Cardiac muscle cell (in vitro differentiated cells and primary cell): ENCODE data around the gene KIRREL3. TPM values are rescaled to one million over a fixed set of nuclear protein-coding genes. Genes with fewer than 3 reads are reported as not detected.

Experiments
- DNase-seq, 2 donors: peaks; one replicate each; pipeline versions ENCODE4 v3.0.0 to v3.0.0-alpha.2; 2010 to 2017; ENCODE audit warnings: low read depth in 1 of 2, low spot score in 1 of 2
- H3K27ac ChIP-seq: fragments of 200-600 bp; sonication (generic); 2 replicates; pipeline ENCODE4 v1.5.1; 2016
- H3K27me3 ChIP-seq: fragments of 200-600 bp; sonication (generic); 2 replicates; pipeline ENCODE4 v1.6.0; 2016; ENCODE audit warnings: control low read depth
- H3K36me3 ChIP-seq: fragments of 200-600 bp; sonication (generic); 2 replicates; pipeline ENCODE4 v1.5.1; 2016; ENCODE audit warnings: control low read depth
- H3K4me1 ChIP-seq: fragments of 200-600 bp; sonication (generic); 2 replicates; pipeline ENCODE4 v1.8.1; 2017; ENCODE audit warnings: low read depth, mild to moderate bottlenecking, mixed run types
- H3K4me3 ChIP-seq: fragments of 200-600 bp; sonication (generic); 2 replicates; pipeline ENCODE4 v1.5.1; 2016; ENCODE audit warnings: mild to moderate bottlenecking
- H3K9me3 ChIP-seq: fragments of 200-600 bp; sonication (generic); 2 replicates; pipeline ENCODE4 v1.5.1; 2017; ENCODE audit warnings: low read depth, mild to moderate bottlenecking, control low read depth
- polyA plus RNA-seq: library from polyadenylated mRNA; unstranded; fragments of >200 nt; fragmentation: Nextera tagmentation; extraction: Ambion mirVana; gene quantifications from 2 replicates; pipeline ENCODE4 v1.2.1, GENCODE V29; 2016
- total RNA-seq: library from RNA; depleted of rRNA; stranded (reverse); fragments of >200 nt; gene quantifications from 2 replicates; pipeline ENCODE4 v1.2.3, GENCODE V29; 2016
- TF ChIP-seq, protein P1 (sequence below): IDR thresholded peaks from 2 replicates; pipeline ENCODE4 v1.5.1; 2012; ENCODE audit warnings: low read depth, mild to moderate bottlenecking, low read length

Gene KIRREL3
- total and polyA plus RNA-seq, 2 experiments from 2014 or later, result 0.12 to 0.89 TPM

DNA sequence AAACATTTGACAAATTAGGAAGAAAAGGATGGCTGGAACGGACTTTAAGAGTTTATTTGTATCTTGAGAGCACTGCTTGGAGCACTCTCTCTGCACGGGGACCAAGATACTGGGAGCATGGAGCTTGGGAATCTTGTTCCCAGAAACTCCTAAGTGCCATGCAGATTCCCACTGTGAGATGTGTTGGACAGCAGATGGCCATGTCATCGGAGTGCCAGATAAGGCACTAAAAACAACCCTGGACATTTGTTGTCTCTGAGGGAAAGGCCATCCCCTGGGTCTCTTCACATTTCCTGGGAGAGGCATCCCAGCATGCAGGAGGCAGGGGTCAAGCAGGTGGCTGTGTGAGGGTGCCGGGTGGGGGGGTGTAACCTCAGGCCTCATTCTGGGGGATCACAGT is 2.9 kb downstream of the KIRREL3 start:
- Histone ChIP-seq H3K4me3 (no peak overlapping the region), H3K4me1 (peaks cover 4% of the 10 kb centered on the region), H3K9me3 (no peaks in the 10 kb centered on the region), H3K36me3 (no peaks in the 10 kb centered on the region), H3K27ac (no peak overlapping the region), H3K27me3 (peaks cover 98% of the 10 kb centered on the region)
- TF ChIP-seq, protein P1, sequence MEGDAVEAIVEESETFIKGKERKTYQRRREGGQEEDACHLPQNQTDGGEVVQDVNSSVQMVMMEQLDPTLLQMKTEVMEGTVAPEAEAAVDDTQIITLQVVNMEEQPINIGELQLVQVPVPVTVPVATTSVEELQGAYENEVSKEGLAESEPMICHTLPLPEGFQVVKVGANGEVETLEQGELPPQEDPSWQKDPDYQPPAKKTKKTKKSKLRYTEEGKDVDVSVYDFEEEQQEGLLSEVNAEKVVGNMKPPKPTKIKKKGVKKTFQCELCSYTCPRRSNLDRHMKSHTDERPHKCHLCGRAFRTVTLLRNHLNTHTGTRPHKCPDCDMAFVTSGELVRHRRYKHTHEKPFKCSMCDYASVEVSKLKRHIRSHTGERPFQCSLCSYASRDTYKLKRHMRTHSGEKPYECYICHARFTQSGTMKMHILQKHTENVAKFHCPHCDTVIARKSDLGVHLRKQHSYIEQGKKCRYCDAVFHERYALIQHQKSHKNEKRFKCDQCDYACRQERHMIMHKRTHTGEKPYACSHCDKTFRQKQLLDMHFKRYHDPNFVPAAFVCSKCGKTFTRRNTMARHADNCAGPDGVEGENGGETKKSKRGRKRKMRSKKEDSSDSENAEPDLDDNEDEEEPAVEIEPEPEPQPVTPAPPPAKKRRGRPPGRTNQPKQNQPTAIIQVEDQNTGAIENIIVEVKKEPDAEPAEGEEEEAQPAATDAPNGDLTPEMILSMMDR, result no peak
- no peak for DNase-seq

DNA sequence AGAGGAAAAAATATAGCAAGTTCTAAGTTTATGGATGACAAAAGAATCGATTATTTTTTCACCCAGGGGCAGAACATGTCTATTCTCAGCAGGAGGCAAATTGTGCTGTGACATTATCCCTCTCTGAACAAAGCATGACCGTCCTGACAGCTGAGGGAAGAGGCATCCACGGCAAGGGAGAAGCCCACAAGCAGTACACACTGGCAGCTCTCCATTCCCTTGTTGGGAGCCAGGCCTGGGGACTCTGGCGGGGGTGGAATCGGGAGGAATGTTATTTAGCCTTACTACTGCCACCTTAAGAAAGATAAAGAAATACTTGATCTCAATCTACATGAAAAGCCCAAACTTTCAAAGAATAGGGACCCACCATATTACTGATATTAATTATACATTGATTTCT is 3.4 kb downstream of the KIRREL3 start:
- peaks cover 98% of the 10 kb centered on the region for H3K27me3 ChIP-seq
- DNase-seq, result no peak
- no peaks in the 10 kb centered on the region for H3K9me3 ChIP-seq
- H3K27ac ChIP-seq, result no peak overlapping the region
- no peak overlapping the region for H3K4me3 ChIP-seq
- no peaks in the 10 kb centered on the region for H3K36me3 ChIP-seq
- TF ChIP-seq, protein P1, result no peak
- peaks cover 4% of the 10 kb centered on the region for H3K4me1 ChIP-seq

DNA sequence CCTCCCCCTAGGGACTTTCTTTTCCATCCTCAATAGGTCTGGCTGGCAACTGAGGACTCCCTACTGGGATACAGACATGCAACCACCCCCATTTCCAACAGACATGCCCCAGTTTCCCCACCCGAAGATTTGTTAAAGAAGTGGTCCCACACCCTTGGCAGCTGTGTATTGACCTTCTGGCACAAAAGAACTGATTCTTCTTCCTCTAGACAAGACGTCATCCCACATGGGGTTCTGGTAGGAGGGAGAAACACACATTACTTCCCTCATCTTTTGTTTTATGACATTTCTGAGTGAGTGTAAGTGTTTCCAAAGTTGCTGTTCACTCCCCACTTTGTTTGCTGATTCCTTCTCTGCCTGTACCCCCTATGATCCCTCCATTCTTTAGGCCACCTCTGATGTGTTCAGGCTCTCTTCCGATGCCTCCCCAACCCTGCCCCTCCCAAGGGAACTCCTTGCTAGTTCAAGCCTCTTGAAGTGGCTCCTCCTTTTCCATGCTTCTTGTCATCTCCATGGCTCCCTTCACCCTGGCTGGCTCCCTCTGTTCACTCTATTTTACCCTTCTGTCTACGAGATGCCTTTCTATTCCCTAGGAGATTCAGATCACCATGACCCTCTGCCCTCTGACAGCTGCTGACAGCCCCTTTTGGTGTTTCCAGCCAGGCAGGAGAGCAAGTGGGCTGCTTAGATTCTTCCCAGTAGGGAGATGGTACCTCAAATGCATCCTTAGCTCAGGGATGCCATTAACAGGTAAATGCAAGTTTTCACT is 4.3 kb downstream of the KIRREL3 start:
- H3K4me1 ChIP-seq, result peaks cover 4% of the 10 kb centered on the region
- H3K27me3 ChIP-seq, result peaks cover 98% of the 10 kb centered on the region
- no peak overlapping the region for H3K27ac ChIP-seq

DNA sequence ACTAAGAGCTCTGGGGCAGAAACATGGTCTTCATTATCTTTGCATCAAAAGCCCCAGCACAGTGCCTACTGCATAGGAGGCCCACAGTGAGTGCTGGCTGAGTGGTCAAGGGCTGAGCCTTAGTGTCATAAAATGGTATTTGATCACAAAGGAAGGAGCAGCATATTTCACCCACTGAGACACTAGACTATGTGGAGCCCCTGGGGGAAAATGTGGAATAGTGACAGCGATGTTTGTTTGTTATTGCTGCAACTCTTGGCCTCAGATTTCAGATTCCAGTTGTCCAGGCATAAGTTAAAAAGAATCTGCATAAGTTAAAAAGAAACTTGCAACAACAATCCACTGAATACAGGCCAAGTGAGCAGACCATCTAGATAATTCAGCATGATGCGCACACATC is 7.0 kb downstream of the KIRREL3 start:
- TF ChIP-seq, protein P1, result no peak
- H3K4me3 ChIP-seq, result no peak overlapping the region
- H3K27ac ChIP-seq, result no peak overlapping the region
- no peaks in the 10 kb centered on the region for H3K4me1 ChIP-seq
- no peaks in the 10 kb centered on the region for H3K36me3 ChIP-seq
- peaks cover 92% of the 10 kb centered on the region for H3K27me3 ChIP-seq
- no peak for DNase-seq
- no peaks in the 10 kb centered on the region for H3K9me3 ChIP-seq

More for the DNA sequence above, 4.3 kb downstream of the KIRREL3 start:
- Histone ChIP-seq H3K36me3 (no peaks in the 10 kb centered on the region), H3K9me3 (no peaks in the 10 kb centered on the region), H3K4me3 (no peak overlapping the region)
- DNase-seq, result no peak
- TF ChIP-seq, protein P1, result no peak

DNA sequence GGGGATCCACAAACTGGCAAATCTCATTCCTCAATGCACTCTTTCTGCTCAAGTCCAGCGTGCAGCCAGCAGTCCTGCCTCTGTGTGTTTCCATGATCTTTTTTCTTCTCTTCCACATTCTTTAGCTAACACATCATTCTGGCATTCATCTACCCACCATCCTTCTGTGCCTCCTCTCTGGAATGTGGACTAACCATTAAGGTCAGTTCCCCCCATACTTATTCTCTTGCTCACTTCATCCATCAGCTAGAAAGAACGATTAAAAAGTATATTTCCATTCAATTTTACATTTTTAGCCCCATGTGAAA is 7.8 kb downstream of the KIRREL3 start:
- TF ChIP-seq, protein P1, result no peak
- H3K27me3 ChIP-seq, result peaks cover 88% of the 10 kb centered on the region
- H3K36me3 ChIP-seq, result no peaks in the 10 kb centered on the region
- H3K9me3 ChIP-seq, result no peaks in the 10 kb centered on the region
- no peak overlapping the region for H3K4me3 ChIP-seq
- H3K4me1 ChIP-seq, result no peaks in the 10 kb centered on the region
- H3K27ac ChIP-seq, result no peak overlapping the region
- DNase-seq, result peak in 1 of 2 donors; percentile 53
